KMS-11 (cell line): ENCODE data around the gene TSHZ3.

Experiments used
- H2AFZ ChIP-seq: fragments of 200-600 bp; sonication (generic); 2 replicates; pipeline ENCODE4 v1.6.1; 2016; ENCODE audit warnings: antibody characterized with exemption, mixed run types, low read depth
- H3K27ac ChIP-seq: fragments of 200-600 bp; sonication (generic); 2 replicates; pipeline ENCODE4 v1.6.1; 2016; ENCODE audit warnings: mild to moderate bottlenecking, mixed run types
- H3K27me3 ChIP-seq: fragments of 200-600 bp; sonication (generic); 2 replicates; pipeline ENCODE4 v1.6.1; 2017; ENCODE audit warnings: mild to moderate bottlenecking, low read depth, mixed run types, moderate library complexity; ENCODE audit not compliant: insufficient read depth
- H3K36me3 ChIP-seq: fragments of 200-600 bp; sonication (generic); 2 replicates; pipeline ENCODE4 v1.6.1; 2017; ENCODE audit warnings: mild to moderate bottlenecking, mixed run types; ENCODE audit not compliant: insufficient read depth
- H3K4me1 ChIP-seq: fragments of 200-600 bp; sonication (generic); 2 replicates; pipeline ENCODE4 v1.6.1; 2016; ENCODE audit warnings: mild to moderate bottlenecking, low read depth, mixed run types; ENCODE audit not compliant: poor library complexity, severe bottlenecking
- H3K4me2 ChIP-seq: fragments of 200-600 bp; sonication (generic); 2 replicates; pipeline ENCODE4 v1.7.0; 2016; ENCODE audit warnings: mild to moderate bottlenecking, mixed run types
- H3K4me3 ChIP-seq: fragments of 200-600 bp; sonication (generic); IDR thresholded peaks from 2 replicates; pipeline ENCODE4 v1.6.1; 2017; ENCODE audit warnings: low read depth, low read length, mixed read lengths; ENCODE audit not compliant: insufficient read depth
- H3K79me2 ChIP-seq: fragments of 200-600 bp; sonication (generic); 2 replicates; pipeline ENCODE4 v1.6.1; 2016; ENCODE audit warnings: low read depth, mixed run types; ENCODE audit not compliant: insufficient read depth
- H3K9ac ChIP-seq: fragments of 200-600 bp; sonication (generic); 2 replicates; pipeline ENCODE4 v1.6.1; 2016; ENCODE audit warnings: mild to moderate bottlenecking, mixed run types
- H4K20me1 ChIP-seq: fragments of 200-600 bp; sonication (generic); 2 replicates; pipeline ENCODE4 v1.6.1; 2016; ENCODE audit warnings: mild to moderate bottlenecking, mixed run types; ENCODE audit not compliant: insufficient read depth
- CTCF ChIP-seq: fragments of 200-600 bp; sonication (generic); conservative IDR thresholded peaks from 2 replicates; pipeline ENCODE4 v1.6.1; 2017; ENCODE audit warnings: low read depth, mild to moderate bottlenecking, antibody characterized with exemption, low read length, moderate library complexity, mixed read lengths

Gene TSHZ3

GRCh38 chr19:31350033-31350692 lies 927 bp upstream of the TSHZ3 start:
- peak overlapping the region; percentile 73 for H3K9ac ChIP-seq
- H3K27me3 ChIP-seq, result no peaks in the 10 kb centered on the region
- TF ChIP-seq CTCF, result no peak
- no peak overlapping the region for H3K4me3 ChIP-seq
- H3K27ac ChIP-seq, result peak overlapping the region; percentile 30; the same call in 1 of the 2 replicates
- H2AFZ ChIP-seq, result peak overlapping the region; percentile 93
- no peaks in the 10 kb centered on the region for H4K20me1 ChIP-seq
- H3K4me1 ChIP-seq, result peaks cover 3% of the 10 kb centered on the region
- no peaks in the 10 kb centered on the region for H3K36me3 ChIP-seq
- H3K79me2 ChIP-seq, result no peaks in the 10 kb centered on the region; the same call in 1 of the 2 replicates
- peak overlapping the region; percentile 54; the same call in 1 of the 2 replicates for H3K4me2 ChIP-seq

DNA sequence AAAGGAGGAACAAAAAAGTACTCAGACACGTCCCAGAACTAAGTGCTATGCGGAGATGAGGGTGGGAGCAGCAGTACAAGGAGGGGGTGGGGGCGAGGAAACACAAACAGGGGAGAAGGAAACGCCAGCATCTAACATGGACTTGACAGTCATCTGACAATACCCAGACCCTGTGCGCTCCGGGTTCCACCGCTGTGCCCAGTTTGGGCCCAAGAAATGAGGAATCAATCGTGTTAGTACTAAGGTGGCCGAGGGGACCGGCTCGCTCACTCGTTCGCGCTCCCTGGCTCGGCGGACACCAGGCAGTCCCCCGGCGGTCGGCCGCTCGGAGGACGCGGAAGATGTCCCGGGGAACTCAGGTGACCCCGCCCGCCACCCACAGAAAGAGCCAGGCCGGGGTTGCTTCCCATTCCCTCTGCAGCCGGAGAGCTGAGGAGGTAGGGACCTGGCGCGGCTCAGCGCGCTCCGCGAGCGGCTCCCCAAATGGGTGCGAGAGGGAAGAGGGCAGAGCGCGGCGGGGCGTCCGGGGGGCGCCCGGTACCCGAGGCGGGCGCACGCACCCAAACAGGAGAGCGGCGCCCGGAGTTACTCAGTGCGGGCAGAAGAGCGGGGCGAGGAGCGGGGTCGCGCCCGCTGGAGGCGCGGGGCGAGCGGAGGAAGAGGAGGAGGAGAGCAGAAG lies 616 bp downstream of the TSHZ3 start:
- no peaks in the 10 kb centered on the region for H4K20me1 ChIP-seq
- peak overlapping the region; percentile 81 for H2AFZ ChIP-seq
- H3K79me2 ChIP-seq, result no peaks in the 10 kb centered on the region; the same call in 1 of the 2 replicates

GRCh38 chr19:31347828-31348392 lies 1.3 kb downstream of the TSHZ3 start:
- Histone ChIP-seq H3K79me2 (no peaks in the 10 kb centered on the region; the same call in 1 of the 2 replicates), H3K4me1 (peaks cover 3% of the 10 kb centered on the region), H3K36me3 (no peaks in the 10 kb centered on the region), H3K9ac (no peak overlapping the region), H3K27ac (no peak overlapping the region), H3K27me3 (no peaks in the 10 kb centered on the region), H3K4me3 (no peak overlapping the region), H3K4me2 (peak overlapping the region; percentile 48), H2AFZ (no peak overlapping the region), H4K20me1 (no peaks in the 10 kb centered on the region)
- TF ChIP-seq CTCF, result no peak

More for the DNA sequence above, 616 bp downstream of the TSHZ3 start:
- Histone ChIP-seq H3K27me3 (no peaks in the 10 kb centered on the region), H3K4me1 (peaks cover 3% of the 10 kb centered on the region), H3K9ac (peak overlapping the region; percentile 47; the same call in 1 of the 2 replicates), H3K27ac (no peak overlapping the region), H3K4me3 (no peak overlapping the region), H3K36me3 (no peaks in the 10 kb centered on the region), H3K4me2 (peak overlapping the region; percentile 48)
- no peak for TF ChIP-seq CTCF

GRCh38 chr19:31347354-31347753 lies 1.9 kb downstream of the TSHZ3 start:
- H3K4me2 ChIP-seq, result no peak overlapping the region
- no peak overlapping the region for H3K9ac ChIP-seq
- no peaks in the 10 kb centered on the region; the same call in 1 of the 2 replicates for H3K79me2 ChIP-seq
- H4K20me1 ChIP-seq, result no peaks in the 10 kb centered on the region
- no peak for TF ChIP-seq CTCF
- H2AFZ ChIP-seq, result no peak overlapping the region
- H3K27me3 ChIP-seq, result no peaks in the 10 kb centered on the region
- no peak overlapping the region for H3K4me3 ChIP-seq
- H3K36me3 ChIP-seq, result no peaks in the 10 kb centered on the region
- H3K27ac ChIP-seq, result no peak overlapping the region
- H3K4me1 ChIP-seq, result peaks cover 5% of the 10 kb centered on the region
